Transverse colon (tissue), 3 donors: ENCODE measurements around the gene CDK5RAP3.

Experiments
- CTCF ChIP-seq, 5 experiments: fragments of 200-600 bp in 3 of 5; fragments of 450-650 bp in 2 of 5; sonication (generic) in 3 of 5; IDR thresholded peaks; 1 replicate in 2 of 5; 2 replicates in 3 of 5; pipeline ENCODE4 v1.5.1; 2016 to 2017; ENCODE audit warnings: antibody characterized with exemption in 5 of 5, inconsistent platforms in 3 of 5, mild to moderate bottlenecking in 2 of 5, moderate library complexity in 1 of 5
- POLR2A ChIP-seq: fragments of 450-650 bp; IDR thresholded peaks from one replicate; pipeline ENCODE4 v1.6.1; 2016; ENCODE audit warnings: antibody characterized with exemption, mild to moderate bottlenecking, moderate library complexity

- no peak for TF ChIP-seq POLR2A
- no peak for TF ChIP-seq CTCF (IDR thresholded peaks at IDR 0.05)
Measured at GRCh38 chr17:47949946-47950345, 21.0 kb upstream of the CDK5RAP3 start.
